ENCODE results near the gene AGXT.

AGXT gene

DNA sequence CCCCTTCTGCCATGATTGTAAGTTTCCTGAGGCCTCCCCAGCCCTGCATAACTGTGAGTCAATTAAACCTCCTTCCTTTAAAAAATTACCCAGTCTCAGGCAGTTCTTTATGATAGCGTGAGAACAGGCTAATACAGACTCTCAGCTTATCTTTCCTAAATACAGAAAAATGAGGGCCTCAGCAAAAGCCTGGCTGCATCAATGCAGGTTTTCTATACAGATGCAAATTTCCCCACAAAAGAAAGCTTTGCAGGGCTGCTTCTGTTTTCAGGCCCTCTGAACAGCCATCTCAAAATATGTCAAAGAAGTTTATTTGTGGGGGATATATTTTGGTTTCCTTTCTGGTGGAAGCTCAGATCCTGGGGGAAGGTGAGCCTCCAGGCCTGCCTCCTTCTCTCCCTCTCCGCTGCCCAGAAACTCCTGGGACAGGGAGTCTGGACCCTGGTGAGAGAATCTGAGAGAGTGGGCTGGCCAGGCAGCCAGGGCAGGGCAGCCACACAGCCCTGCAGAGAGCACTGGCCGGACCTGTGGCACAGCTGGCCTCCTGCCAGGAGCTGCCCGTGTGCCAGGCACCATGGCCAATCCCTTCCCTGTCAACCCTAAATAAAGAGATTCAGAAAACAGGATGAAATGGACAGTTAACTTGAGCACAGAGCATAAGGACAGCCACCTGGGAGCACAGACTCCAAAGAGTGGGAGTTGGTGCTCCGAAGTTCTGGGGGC, 21.6 kb upstream of the AGXT start:
- no peak for ATAC-seq
- no peak for TF ChIP-seq ZFP3 (CRISPR knock-in tag; IDR thresholded peaks at IDR 0.05)

DNA sequence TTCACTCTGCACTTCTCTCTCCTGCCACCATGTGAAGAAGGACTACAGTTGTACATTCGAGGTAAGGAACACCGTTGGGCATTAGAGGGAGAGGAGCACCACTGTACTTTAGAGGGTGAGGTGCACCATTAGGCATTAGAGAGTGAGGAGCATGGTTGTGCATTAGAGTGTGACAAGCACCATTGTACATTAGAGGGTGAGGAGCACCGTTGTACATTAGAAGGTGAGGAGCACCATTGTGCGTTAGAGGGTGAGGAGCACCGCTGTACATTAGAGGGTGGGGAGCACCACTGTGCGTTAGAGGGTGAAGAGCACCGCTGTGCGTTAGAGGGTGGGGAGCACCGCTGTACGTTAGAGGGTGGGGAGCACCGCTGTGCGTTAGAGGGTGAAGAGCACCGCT, 20.8 kb upstream of the AGXT start:
- no peak for ATAC-seq
- TF ChIP-seq OSR1 (CRISPR knock-in tag; IDR thresholded peaks at IDR 0.05): no peak
- no peak for TF ChIP-seq TOX (CRISPR knock-in tag; IDR thresholded peaks at IDR 0.05; ENCODE audit: borderline replicate concordance)
- no peak for TF ChIP-seq ZFP30 (CRISPR knock-in tag; IDR thresholded peaks at IDR 0.05)
- TF ChIP-seq, protein P1, sequence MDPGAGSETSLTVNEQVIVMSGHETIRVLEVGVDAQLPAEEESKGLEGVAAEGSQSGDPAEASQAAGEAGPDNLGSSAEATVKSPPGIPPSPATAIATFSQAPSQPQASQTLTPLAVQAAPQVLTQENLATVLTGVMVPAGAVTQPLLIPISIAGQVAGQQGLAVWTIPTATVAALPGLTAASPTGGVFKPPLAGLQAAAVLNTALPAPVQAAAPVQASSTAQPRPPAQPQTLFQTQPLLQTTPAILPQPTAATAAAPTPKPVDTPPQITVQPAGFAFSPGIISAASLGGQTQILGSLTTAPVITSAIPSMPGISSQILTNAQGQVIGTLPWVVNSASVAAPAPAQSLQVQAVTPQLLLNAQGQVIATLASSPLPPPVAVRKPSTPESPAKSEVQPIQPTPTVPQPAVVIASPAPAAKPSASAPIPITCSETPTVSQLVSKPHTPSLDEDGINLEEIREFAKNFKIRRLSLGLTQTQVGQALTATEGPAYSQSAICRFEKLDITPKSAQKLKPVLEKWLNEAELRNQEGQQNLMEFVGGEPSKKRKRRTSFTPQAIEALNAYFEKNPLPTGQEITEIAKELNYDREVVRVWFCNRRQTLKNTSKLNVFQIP (CRISPR knock-in tag; IDR thresholded peaks at IDR 0.05; ENCODE audit: borderline replicate concordance, low read depth): no peak
- no peak for TF ChIP-seq ISL1 (CRISPR knock-in tag; IDR thresholded peaks at IDR 0.05)
- no peak for TF ChIP-seq RARB (CRISPR knock-in tag; IDR thresholded peaks at IDR 0.05)
- TF ChIP-seq, protein P2, sequence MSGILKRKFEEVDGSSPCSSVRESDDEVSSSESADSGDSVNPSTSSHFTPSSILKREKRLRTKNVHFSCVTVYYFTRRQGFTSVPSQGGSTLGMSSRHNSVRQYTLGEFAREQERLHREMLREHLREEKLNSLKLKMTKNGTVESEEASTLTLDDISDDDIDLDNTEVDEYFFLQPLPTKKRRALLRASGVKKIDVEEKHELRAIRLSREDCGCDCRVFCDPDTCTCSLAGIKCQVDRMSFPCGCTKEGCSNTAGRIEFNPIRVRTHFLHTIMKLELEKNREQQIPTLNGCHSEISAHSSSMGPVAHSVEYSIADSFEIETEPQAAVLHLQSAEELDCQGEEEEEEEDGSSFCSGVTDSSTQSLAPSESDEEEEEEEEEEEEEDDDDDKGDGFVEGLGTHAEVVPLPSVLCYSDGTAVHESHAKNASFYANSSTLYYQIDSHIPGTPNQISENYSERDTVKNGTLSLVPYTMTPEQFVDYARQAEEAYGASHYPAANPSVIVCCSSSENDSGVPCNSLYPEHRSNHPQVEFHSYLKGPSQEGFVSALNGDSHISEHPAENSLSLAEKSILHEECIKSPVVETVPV (CRISPR knock-in tag; IDR thresholded peaks at IDR 0.05): no peak
- no peak for TF ChIP-seq ZC3H10 (CRISPR knock-in tag; IDR thresholded peaks at IDR 0.05)
- TF ChIP-seq ZNF8 (CRISPR knock-in tag; IDR thresholded peaks at IDR 0.05): no peak
- TF ChIP-seq PPARA (CRISPR knock-in tag; IDR thresholded peaks at IDR 0.05; ENCODE audit: borderline replicate concordance): no peak
- TF ChIP-seq, protein P3, sequence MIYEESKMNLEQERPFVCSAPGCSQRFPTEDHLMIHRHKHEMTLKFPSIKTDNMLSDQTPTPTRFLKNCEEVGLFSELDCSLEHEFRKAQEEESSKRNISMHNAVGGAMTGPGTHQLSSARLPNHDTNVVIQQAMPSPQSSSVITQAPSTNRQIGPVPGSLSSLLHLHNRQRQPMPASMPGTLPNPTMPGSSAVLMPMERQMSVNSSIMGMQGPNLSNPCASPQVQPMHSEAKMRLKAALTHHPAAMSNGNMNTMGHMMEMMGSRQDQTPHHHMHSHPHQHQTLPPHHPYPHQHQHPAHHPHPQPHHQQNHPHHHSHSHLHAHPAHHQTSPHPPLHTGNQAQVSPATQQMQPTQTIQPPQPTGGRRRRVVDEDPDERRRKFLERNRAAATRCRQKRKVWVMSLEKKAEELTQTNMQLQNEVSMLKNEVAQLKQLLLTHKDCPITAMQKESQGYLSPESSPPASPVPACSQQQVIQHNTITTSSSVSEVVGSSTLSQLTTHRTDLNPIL (CRISPR knock-in tag; IDR thresholded peaks at IDR 0.05; ENCODE audit: low read depth): no peak
- TF ChIP-seq, protein P4, sequence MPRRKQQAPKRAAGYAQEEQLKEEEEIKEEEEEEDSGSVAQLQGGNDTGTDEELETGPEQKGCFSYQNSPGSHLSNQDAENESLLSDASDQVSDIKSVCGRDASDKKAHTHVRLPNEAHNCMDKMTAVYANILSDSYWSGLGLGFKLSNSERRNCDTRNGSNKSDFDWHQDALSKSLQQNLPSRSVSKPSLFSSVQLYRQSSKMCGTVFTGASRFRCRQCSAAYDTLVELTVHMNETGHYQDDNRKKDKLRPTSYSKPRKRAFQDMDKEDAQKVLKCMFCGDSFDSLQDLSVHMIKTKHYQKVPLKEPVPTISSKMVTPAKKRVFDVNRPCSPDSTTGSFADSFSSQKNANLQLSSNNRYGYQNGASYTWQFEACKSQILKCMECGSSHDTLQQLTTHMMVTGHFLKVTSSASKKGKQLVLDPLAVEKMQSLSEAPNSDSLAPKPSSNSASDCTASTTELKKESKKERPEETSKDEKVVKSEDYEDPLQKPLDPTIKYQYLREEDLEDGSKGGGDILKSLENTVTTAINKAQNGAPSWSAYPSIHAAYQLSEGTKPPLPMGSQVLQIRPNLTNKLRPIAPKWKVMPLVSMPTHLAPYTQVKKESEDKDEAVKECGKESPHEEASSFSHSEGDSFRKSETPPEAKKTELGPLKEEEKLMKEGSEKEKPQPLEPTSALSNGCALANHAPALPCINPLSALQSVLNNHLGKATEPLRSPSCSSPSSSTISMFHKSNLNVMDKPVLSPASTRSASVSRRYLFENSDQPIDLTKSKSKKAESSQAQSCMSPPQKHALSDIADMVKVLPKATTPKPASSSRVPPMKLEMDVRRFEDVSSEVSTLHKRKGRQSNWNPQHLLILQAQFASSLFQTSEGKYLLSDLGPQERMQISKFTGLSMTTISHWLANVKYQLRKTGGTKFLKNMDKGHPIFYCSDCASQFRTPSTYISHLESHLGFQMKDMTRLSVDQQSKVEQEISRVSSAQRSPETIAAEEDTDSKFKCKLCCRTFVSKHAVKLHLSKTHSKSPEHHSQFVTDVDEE (CRISPR knock-in tag; IDR thresholded peaks at IDR 0.05): no peak
- no peak for TF ChIP-seq CSDC2 (CRISPR knock-in tag; IDR thresholded peaks at IDR 0.05)
- TF ChIP-seq BACH2 (CRISPR knock-in tag; IDR thresholded peaks at IDR 0.05; ENCODE audit: borderline replicate concordance): no peak
- no peak for TF ChIP-seq SNAI2 (CRISPR knock-in tag; IDR thresholded peaks at IDR 0.05)
- TF ChIP-seq ZNF70 (CRISPR knock-in tag; IDR thresholded peaks at IDR 0.05): no peak
- no peak for TF ChIP-seq ARNTL (CRISPR knock-in tag; IDR thresholded peaks at IDR 0.05; ENCODE audit: borderline replicate concordance, low read depth)
- TF ChIP-seq TCF4 (CRISPR knock-in tag; IDR thresholded peaks at IDR 0.05; ENCODE audit: borderline replicate concordance): no peak
- no peak for TF ChIP-seq ZNF565 (CRISPR knock-in tag; conservative IDR thresholded peaks at IDR 0.05; ENCODE audit: low read depth)

DNA sequence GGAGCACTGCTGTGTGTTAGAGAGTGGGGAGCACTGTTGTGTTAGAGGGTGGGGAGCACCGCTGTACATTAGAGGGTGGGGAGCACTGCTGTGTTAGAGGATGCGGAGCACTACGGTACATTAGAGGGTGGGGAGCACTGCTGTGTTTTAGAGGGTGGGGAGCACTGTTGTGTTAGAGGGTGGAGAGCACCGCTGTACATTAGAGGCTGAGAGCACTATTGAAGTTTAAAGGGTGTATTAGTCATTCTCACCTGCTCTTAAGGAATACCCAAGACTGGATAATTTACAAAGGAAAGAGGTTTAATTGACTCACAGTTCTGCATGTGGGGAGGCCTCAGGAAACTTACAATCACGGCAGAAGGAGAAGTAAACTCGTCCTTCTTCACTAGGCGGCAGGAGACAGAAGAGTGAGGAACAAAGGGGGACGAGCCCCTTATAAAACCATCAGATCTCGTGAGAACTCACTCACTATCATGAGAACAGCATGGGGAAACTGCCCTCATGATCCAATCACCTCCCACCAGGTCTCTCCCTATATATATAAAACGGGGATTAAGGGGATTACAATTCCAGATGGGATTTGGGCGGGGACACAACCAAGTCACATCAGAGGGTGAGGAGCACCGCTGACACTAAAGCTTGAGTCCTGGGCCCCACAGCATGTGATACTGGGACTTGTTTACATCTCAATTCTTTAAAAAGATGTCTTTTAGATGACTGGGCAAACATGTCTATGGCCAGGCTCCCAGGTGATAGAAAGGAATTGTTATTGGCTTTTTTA, 19.5 kb upstream of the AGXT start:
- no peak for ATAC-seq
- TF ChIP-seq, protein P5, sequence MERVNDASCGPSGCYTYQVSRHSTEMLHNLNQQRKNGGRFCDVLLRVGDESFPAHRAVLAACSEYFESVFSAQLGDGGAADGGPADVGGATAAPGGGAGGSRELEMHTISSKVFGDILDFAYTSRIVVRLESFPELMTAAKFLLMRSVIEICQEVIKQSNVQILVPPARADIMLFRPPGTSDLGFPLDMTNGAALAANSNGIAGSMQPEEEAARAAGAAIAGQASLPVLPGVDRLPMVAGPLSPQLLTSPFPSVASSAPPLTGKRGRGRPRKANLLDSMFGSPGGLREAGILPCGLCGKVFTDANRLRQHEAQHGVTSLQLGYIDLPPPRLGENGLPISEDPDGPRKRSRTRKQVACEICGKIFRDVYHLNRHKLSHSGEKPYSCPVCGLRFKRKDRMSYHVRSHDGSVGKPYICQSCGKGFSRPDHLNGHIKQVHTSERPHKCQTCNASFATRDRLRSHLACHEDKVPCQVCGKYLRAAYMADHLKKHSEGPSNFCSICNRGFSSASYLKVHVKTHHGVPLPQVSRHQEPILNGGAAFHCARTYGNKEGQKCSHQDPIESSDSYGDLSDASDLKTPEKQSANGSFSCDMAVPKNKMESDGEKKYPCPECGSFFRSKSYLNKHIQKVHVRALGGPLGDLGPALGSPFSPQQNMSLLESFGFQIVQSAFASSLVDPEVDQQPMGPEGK (CRISPR knock-in tag; IDR thresholded peaks at IDR 0.05; ENCODE audit: borderline replicate concordance): no peak
- TF ChIP-seq, protein P4 (CRISPR knock-in tag; IDR thresholded peaks at IDR 0.05): no peak
